GM11168 (cell line): ENCODE measurements around the gene STAC3.

Experiments
- in situ Hi-C: fragments of 300-500 bp; cut with MboI; formaldehyde crosslinking; loops from one replicate; pipeline ENCODE4 v1.12.0; 2022; ENCODE audit warnings: low sequenced_read_pairs; ENCODE audit not compliant: unreplicated experiment

Gene STAC3

GRCh38 chr12:57198329-57198728, 52.7 kb downstream of the STAC3 start:
- in situ Hi-C loops, result no loop called here

- in situ Hi-C loops, result no loop called here
Measured at GRCh38 chr12:57196956-57197355, 54.0 kb downstream of the STAC3 start.

DNA sequence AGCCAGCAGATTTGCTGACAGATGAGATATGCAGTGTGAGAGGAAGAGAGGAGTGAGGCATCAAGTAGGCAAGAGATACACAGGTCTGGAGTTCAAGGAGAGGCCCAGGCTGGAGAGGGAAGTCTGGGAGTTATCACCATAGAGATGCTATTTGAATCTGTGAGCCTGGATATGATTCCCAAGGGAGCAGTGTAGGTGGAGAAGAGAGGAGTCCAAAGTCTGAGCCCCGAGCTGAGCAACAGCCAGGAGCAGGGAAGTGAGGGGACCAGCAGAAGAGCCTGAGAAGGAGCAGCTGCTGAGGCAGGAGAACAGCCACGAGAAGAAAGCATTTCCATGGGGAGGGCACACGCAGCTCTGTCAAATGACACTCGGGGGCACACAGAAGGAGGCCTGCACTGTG, 54.5 kb downstream of the STAC3 start:
- in situ Hi-C loops, result no loop called here

DNA sequence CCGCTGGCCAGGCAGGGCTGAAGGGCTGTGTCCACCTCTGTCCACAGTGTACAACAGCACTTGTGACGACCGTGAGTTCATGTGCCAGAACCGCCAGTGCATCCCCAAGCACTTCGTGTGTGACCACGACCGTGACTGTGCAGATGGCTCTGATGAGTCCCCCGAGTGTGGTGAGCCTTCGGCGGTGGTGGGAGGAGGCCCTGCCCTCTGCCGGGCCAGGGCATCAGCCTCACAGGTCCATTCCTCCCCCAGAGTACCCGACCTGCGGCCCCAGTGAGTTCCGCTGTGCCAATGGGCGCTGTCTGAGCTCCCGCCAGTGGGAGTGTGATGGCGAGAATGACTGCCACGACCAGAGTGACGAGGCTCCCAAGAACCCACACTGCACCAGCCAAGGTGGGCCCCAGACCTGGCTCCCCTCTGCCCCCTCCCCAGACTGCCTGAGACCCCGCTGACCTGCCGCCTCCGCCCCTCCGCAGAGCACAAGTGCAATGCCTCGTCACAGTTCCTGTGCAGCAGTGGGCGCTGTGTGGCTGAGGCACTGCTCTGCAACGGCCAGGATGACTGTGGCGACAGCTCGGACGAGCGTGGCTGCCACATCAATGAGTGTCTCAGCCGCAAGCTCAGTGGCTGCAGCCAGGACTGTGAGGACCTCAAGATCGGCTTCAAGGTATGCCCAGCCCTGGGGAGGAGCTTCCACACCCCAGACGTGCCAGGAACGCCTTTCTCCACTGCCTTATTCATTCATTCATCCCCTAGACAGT, 55.2 kb downstream of the STAC3 start:
- in situ Hi-C loops, result no loop called here

- in situ Hi-C loops, result no loop called here
Measured at GRCh38 chr12:57195186-57195585, 55.8 kb downstream of the STAC3 start.

GRCh38 chr12:57194253-57194652, 56.7 kb downstream of the STAC3 start:
- in situ Hi-C loops, result no loop called here

DNA sequence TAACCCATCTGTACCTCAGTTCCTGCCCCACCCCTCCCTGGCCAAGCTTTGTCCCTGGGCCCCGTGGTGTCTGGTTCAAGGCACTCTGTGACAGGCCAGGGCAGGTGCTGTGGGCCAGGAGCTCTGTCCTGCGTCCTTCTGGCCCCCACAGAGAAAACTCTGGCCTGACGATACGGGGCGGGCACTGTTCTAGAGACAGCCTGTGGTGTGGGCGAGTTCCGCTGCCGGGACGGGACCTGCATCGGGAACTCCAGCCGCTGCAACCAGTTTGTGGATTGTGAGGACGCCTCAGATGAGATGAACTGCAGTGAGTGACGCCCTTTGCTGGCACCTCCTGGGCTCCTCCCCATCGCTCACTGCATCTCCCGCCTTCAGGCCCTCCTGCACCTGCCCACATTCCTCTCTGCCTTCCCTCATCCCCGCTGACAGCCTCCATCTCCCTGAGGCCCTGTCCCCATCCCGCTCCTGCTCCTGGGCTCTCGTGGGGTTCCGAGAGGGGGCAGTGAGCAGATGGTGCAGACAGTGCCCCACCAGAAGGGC, 57.2 kb downstream of the STAC3 start:
- in situ Hi-C loops, result no loop called here
